Central memory CD8-positive, alpha-beta T cell (primary cell): ENCODE data around the gene F8.
"Not testable (repeated sequence)": the region's sequence is repeated elsewhere in the genome, so short reads cannot be mapped to it uniquely, and the experiment has no call there.

Source experiments
- ATAC-seq: fragments of 150-1000 bp; cut with Tn5 transposase; replicated peaks from 2 replicates; pipeline ENCODE4 v1.10.0; 2022; ENCODE audit warnings: mild to moderate bottlenecking, moderate FRiP score, moderate number of reproducible peaks; ENCODE audit not compliant: poor library complexity, severe bottlenecking; ENCODE audit errors: extremely low read depth
- DNase-seq, 2 donors: peaks; one replicate each; pipeline ENCODE4 v3.0.0; 2021; ENCODE audit warnings: low spot score in 2 of 2
- H3K27ac Mint-ChIP-seq: one replicate; pipeline ENCODE4 v1.8.0; 2022; ENCODE audit warnings: low read depth, mild to moderate bottlenecking, moderate library complexity, mixed read lengths
- H3K27me3 Mint-ChIP-seq: one replicate; pipeline ENCODE4 v1.8.0; 2022; ENCODE audit warnings: mixed read lengths
- H3K36me3 Mint-ChIP-seq: one replicate; pipeline ENCODE4 v1.8.0; 2022; ENCODE audit warnings: mild to moderate bottlenecking, moderate library complexity, mixed read lengths; ENCODE audit not compliant: insufficient read depth
- H3K4me1 Mint-ChIP-seq: one replicate; pipeline ENCODE4 v1.8.0; 2022; ENCODE audit warnings: mixed read lengths
- H3K4me3 Mint-ChIP-seq: one replicate; pipeline ENCODE4 v1.8.0; 2022; ENCODE audit warnings: mild to moderate bottlenecking, moderate library complexity, mixed read lengths
- H3K9me3 Mint-ChIP-seq: one replicate; pipeline ENCODE4 v1.8.0; 2022; ENCODE audit warnings: mixed read lengths

The F8 gene

GRCh38 chrX:154828016-154828408 is 194.5 kb downstream of the F8 start:
- Mint-ChIP-seq H3K36me3 (no peaks in the 10 kb centered on the region), H3K9me3 (no peaks in the 10 kb centered on the region), H3K27me3 (no peaks in the 10 kb centered on the region), H3K4me1 (peaks cover 13% of the 10 kb centered on the region), H3K4me3 (no peak overlapping the region), H3K27ac (no peak overlapping the region)
- DNase-seq (no peak), ATAC-seq (no peak)

GRCh38 chrX:154827194-154828015 is 195.1 kb downstream of the F8 start:
- Mint-ChIP-seq H3K36me3 (no peaks in the 10 kb centered on the region), H3K4me3 (no peak overlapping the region), H3K4me1 (peaks cover 13% of the 10 kb centered on the region), H3K27ac (no peak overlapping the region), H3K27me3 (no peaks in the 10 kb centered on the region), H3K9me3 (no peaks in the 10 kb centered on the region)
- ATAC-seq = peak; percentile 52
- DNase-seq = no peak

- ATAC-seq, H3K36me3 Mint-ChIP-seq, H3K4me3 Mint-ChIP-seq, H3K27ac Mint-ChIP-seq, H3K27me3 Mint-ChIP-seq, DNase-seq, H3K9me3 Mint-ChIP-seq: not testable (repeated sequence)
- peaks cover 13% of the 10 kb centered on the region for H3K4me1 Mint-ChIP-seq
Measured at GRCh38 chrX:154825586-154825985, 196.9 kb downstream of the F8 start.

- DNase-seq (no peak), ATAC-seq (no peak)
- Mint-ChIP-seq H3K27me3 (no peaks in the 10 kb centered on the region), H3K27ac (no peak overlapping the region), H3K9me3 (no peaks in the 10 kb centered on the region), H3K4me3 (no peak overlapping the region), H3K36me3 (no peaks in the 10 kb centered on the region), H3K4me1 (peaks cover 8% of the 10 kb centered on the region)
Measured at GRCh38 chrX:154824638-154825037, 197.9 kb downstream of the F8 start.

- no peak overlapping the region for H3K4me3 Mint-ChIP-seq
- H3K27me3 Mint-ChIP-seq = no peaks in the 10 kb centered on the region
- H3K36me3 Mint-ChIP-seq = no peaks in the 10 kb centered on the region
- no peak overlapping the region for H3K27ac Mint-ChIP-seq
- ATAC-seq (no peak), DNase-seq (no peak)
- no peaks in the 10 kb centered on the region for H3K4me1 Mint-ChIP-seq
- H3K9me3 Mint-ChIP-seq = no peaks in the 10 kb centered on the region
Measured at GRCh38 chrX:154822029-154822428, 200.5 kb downstream of the F8 start.

- Mint-ChIP-seq H3K27ac (no peak overlapping the region), H3K4me1 (no peaks in the 10 kb centered on the region), H3K4me3 (no peak overlapping the region), H3K9me3 (no peaks in the 10 kb centered on the region), H3K36me3 (no peaks in the 10 kb centered on the region), H3K27me3 (no peaks in the 10 kb centered on the region)
- ATAC-seq (no peak), DNase-seq (no peak)
Measured at GRCh38 chrX:154821523-154821922, 201.0 kb downstream of the F8 start.

GRCh38 chrX:154819771-154820341 is 202.7 kb downstream of the F8 start:
- Mint-ChIP-seq H3K4me1 (no peaks in the 10 kb centered on the region), H3K27ac (no peak overlapping the region), H3K36me3 (no peaks in the 10 kb centered on the region)

GRCh38 chrX:154818916-154819770 is 203.4 kb downstream of the F8 start:
- no peak overlapping the region for H3K4me3 Mint-ChIP-seq
- H3K27me3 Mint-ChIP-seq = no peaks in the 10 kb centered on the region
- no peaks in the 10 kb centered on the region for H3K9me3 Mint-ChIP-seq
- DNase-seq = no peak
- no peaks in the 10 kb centered on the region for H3K36me3 Mint-ChIP-seq
- H3K4me1 Mint-ChIP-seq = no peaks in the 10 kb centered on the region
- no peak overlapping the region for H3K27ac Mint-ChIP-seq
- no peak for ATAC-seq

More at GRCh38 chrX:154819771-154820341, 202.7 kb downstream of the F8 start:
- DNase-seq (no peak), ATAC-seq (no peak)
- Mint-ChIP-seq H3K27me3 (no peaks in the 10 kb centered on the region), H3K9me3 (no peaks in the 10 kb centered on the region), H3K4me3 (no peak overlapping the region)

GRCh38 chrX:154817048-154817618 is 205.4 kb downstream of the F8 start:
- H3K4me1 Mint-ChIP-seq, H3K36me3 Mint-ChIP-seq, ATAC-seq, H3K27me3 Mint-ChIP-seq, DNase-seq, H3K9me3 Mint-ChIP-seq, H3K27ac Mint-ChIP-seq, H3K4me3 Mint-ChIP-seq: not testable (repeated sequence)

- not testable (repeated sequence) for ATAC-seq, H3K36me3 Mint-ChIP-seq, H3K4me3 Mint-ChIP-seq, H3K27me3 Mint-ChIP-seq, H3K4me1 Mint-ChIP-seq, DNase-seq, H3K27ac Mint-ChIP-seq, H3K9me3 Mint-ChIP-seq
Measured at GRCh38 chrX:154816326-154816898, 206.1 kb downstream of the F8 start.

GRCh38 chrX:154815274-154815818 is 207.2 kb downstream of the F8 start:
- Mint-ChIP-seq H3K4me3 (no peak overlapping the region), H3K27me3 (peaks cover 9% of the 10 kb centered on the region), H3K36me3 (no peaks in the 10 kb centered on the region), H3K4me1 (no peaks in the 10 kb centered on the region), H3K9me3 (no peaks in the 10 kb centered on the region), H3K27ac (no peak overlapping the region)
- DNase-seq (no peak), ATAC-seq (no peak)

- no peak for ATAC-seq
- no peaks in the 10 kb centered on the region for H3K36me3 Mint-ChIP-seq
- no peak for DNase-seq
- no peaks in the 10 kb centered on the region for H3K4me1 Mint-ChIP-seq
- no peaks in the 10 kb centered on the region for H3K9me3 Mint-ChIP-seq
- no peak overlapping the region for H3K27ac Mint-ChIP-seq
- H3K4me3 Mint-ChIP-seq = no peak overlapping the region
- peaks cover 9% of the 10 kb centered on the region for H3K27me3 Mint-ChIP-seq
Measured at GRCh38 chrX:154813801-154814200, 208.7 kb downstream of the F8 start.
